Hepatocyte (in vitro differentiated cells): ENCODE data around the gene SHCBP1L. TPM values are rescaled to one million over a fixed set of nuclear protein-coding genes. Genes with fewer than 3 reads are reported as not detected.
A peak's percentile ranks its signal among the peaks of the same experiment; 100 is the strongest.

ENCODE experiments used
- DNase-seq: peaks from one replicate; pipeline ENCODE4 v3.0.0-alpha.2; 2016; ENCODE audit warnings: low spot score
- H2AFZ ChIP-seq: fragments of 200-600 bp; sonication (generic); 2 replicates; pipeline ENCODE4 v1.6.0; 2016; ENCODE audit warnings: antibody characterized with exemption, mild to moderate bottlenecking
- H3K27ac ChIP-seq: fragments of 200-600 bp; sonication (generic); 2 replicates; pipeline ENCODE4 v1.5.1; 2016; ENCODE audit warnings: mild to moderate bottlenecking
- H3K27me3 ChIP-seq: fragments of 200-600 bp; sonication (generic); 2 replicates; pipeline ENCODE4 v1.6.1; 2016
- H3K36me3 ChIP-seq: fragments of 200-600 bp; sonication (generic); replicated peaks from 2 replicates; pipeline ENCODE4 v1.5.1; 2016; ENCODE audit warnings: low read depth; ENCODE audit not compliant: insufficient read depth
- H3K4me1 ChIP-seq: fragments of 200-600 bp; sonication (generic); 2 replicates; pipeline ENCODE4 v1.5.1; 2016; ENCODE audit warnings: mild to moderate bottlenecking, moderate library complexity; ENCODE audit not compliant: insufficient read depth
- H3K4me2 ChIP-seq: fragments of 200-600 bp; sonication (generic); 2 replicates; pipeline ENCODE4 v1.6.0; 2016
- H3K4me3 ChIP-seq: fragments of 200-600 bp; sonication (generic); 2 replicates; pipeline ENCODE4 v1.5.1; 2016; ENCODE audit warnings: mild to moderate bottlenecking
- H3K79me2 ChIP-seq: fragments of 200-600 bp; sonication (generic); 2 replicates; pipeline ENCODE4 v1.6.0; 2017; ENCODE audit warnings: mild to moderate bottlenecking
- H3K9me2 ChIP-seq: fragments of 200-600 bp; sonication (generic); replicated peaks from 2 replicates; pipeline ENCODE4 v1.6.0; 2017; ENCODE audit warnings: mild to moderate bottlenecking; ENCODE audit not compliant: insufficient read depth
- H3K9me3 ChIP-seq: fragments of 200-600 bp; sonication (generic); 2 replicates; pipeline ENCODE4 v1.5.1; 2016; ENCODE audit warnings: low read depth, mild to moderate bottlenecking
- H4K20me1 ChIP-seq: fragments of 200-600 bp; sonication (generic); 2 replicates; pipeline ENCODE4 v1.6.0; 2016; ENCODE audit warnings: mild to moderate bottlenecking; ENCODE audit not compliant: insufficient read depth, poor library complexity, severe bottlenecking
- EZH2 ChIP-seq: fragments of 200-600 bp; sonication (generic); IDR thresholded peaks from 2 replicates; pipeline ENCODE4 v1.6.1; 2016; ENCODE audit warnings: antibody characterized with exemption, mild to moderate bottlenecking, borderline replicate concordance
- EZH2phosphoT487 ChIP-seq: fragments of 200-600 bp; sonication (generic); IDR thresholded peaks from one replicate; pipeline ENCODE4 v1.6.1; 2018; ENCODE audit warnings: antibody characterized with exemption, mild to moderate bottlenecking, low read depth, moderate library complexity; ENCODE audit not compliant: unreplicated experiment, severe bottlenecking
- WGBS: methylation state at CpG from one replicate; pipeline ENCODE4 v1.1.6; 2016; ENCODE audit warnings: low lambda C conversion rate; ENCODE audit errors: missing lambda C conversion rate; 5-methylcytosine and 5-hydroxymethylcytosine counted together
- polyA plus RNA-seq: library from polyadenylated mRNA; unstranded; fragments of >200 nt; fragmentation: Nextera tagmentation; extraction: Ambion mirVana; gene quantifications from 2 replicates; pipeline ENCODE4 v1.2.1, GENCODE V29; 2016
- total RNA-seq: library from RNA; depleted of rRNA; stranded (reverse); fragments of >200 nt; gene quantifications from 2 replicates; pipeline ENCODE4 v1.2.3, GENCODE V29; 2014
- TF ChIP-seq, protein P1 (sequence below): fragments of 200-600 bp; sonication (generic); IDR thresholded peaks from 2 replicates; pipeline ENCODE4 v1.5.1; 2016; ENCODE audit warnings: antibody characterized with exemption, mild to moderate bottlenecking; ENCODE audit not compliant: poor library complexity

The SHCBP1L gene
- total and polyA plus RNA-seq, 2 experiments from 2014 or later: not detected

DNA sequence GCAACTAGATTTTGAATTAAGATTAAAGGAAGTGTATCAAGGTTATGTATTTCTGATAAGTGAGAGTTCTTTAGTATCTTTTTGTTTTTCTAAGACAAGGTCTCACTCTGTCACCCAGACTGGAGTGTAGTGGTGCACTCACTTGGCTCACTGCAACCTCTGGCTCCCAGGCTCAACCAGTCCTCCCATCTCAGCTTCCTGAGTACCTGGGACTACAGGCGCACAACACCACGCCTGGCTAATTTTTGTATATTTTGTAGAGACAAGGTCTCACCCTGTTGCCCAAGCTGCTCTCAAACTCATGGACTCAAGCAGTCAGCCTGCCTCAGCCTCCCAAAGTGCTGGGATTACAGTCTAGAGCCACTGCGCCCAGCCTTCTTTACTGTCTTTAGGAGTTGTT, 80.1 kb downstream of the SHCBP1L start:
- no peaks in the 10 kb centered on the region for H3K9me3 ChIP-seq
- 100% methylated on average over 3 of the region's 3 CpGs for WGBS
- no peak for TF ChIP-seq EZH2phosphoT487
- TF ChIP-seq EZH2: no peak
- TF ChIP-seq, protein P1, sequence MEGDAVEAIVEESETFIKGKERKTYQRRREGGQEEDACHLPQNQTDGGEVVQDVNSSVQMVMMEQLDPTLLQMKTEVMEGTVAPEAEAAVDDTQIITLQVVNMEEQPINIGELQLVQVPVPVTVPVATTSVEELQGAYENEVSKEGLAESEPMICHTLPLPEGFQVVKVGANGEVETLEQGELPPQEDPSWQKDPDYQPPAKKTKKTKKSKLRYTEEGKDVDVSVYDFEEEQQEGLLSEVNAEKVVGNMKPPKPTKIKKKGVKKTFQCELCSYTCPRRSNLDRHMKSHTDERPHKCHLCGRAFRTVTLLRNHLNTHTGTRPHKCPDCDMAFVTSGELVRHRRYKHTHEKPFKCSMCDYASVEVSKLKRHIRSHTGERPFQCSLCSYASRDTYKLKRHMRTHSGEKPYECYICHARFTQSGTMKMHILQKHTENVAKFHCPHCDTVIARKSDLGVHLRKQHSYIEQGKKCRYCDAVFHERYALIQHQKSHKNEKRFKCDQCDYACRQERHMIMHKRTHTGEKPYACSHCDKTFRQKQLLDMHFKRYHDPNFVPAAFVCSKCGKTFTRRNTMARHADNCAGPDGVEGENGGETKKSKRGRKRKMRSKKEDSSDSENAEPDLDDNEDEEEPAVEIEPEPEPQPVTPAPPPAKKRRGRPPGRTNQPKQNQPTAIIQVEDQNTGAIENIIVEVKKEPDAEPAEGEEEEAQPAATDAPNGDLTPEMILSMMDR: no peak
- H3K36me3 ChIP-seq: peaks cover 8% of the 10 kb centered on the region
- no peaks in the 10 kb centered on the region for H3K27me3 ChIP-seq
- H3K4me1 ChIP-seq: no peaks in the 10 kb centered on the region
- H3K79me2 ChIP-seq: peaks cover 14% of the 10 kb centered on the region
- H3K27ac ChIP-seq: no peak overlapping the region
- no peak for DNase-seq
- no peak overlapping the region for H2AFZ ChIP-seq
- peaks cover 12% of the 10 kb centered on the region for H4K20me1 ChIP-seq
- H3K9me2 ChIP-seq: no peaks in the 10 kb centered on the region
- H3K4me3 ChIP-seq: no peak overlapping the region
- no peak overlapping the region for H3K4me2 ChIP-seq

DNA sequence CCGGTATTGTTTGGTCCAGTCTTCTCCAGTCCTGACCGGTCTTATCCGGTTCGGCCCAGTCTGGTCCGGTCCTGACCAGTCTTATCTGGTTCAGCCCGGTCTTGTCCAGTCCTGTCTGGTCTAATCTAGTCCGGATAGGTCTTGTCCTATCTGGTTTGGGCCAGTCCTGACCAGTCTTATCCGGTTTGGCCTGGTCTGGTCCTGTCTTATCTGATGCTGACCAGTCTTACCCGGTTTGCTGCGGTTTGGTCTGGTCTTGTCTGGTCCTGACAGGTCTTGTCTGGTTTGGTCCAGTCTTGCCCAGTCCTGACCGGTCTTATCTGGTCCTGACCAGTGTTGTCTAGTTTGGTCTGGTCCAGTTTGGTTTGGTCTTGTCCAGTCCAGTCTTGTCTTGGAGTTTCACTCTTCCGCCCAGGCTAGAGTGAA, 83.7 kb downstream of the SHCBP1L start:
- peak overlapping the region; percentile 42 for H3K27ac ChIP-seq
- no peaks in the 10 kb centered on the region for H3K9me2 ChIP-seq
- no peaks in the 10 kb centered on the region for H3K27me3 ChIP-seq
- peaks cover 14% of the 10 kb centered on the region for H3K79me2 ChIP-seq
- H3K4me1 ChIP-seq: no peaks in the 10 kb centered on the region
- H3K9me3 ChIP-seq: no peaks in the 10 kb centered on the region
- no peak overlapping the region for H2AFZ ChIP-seq
- peak; percentile 7 for DNase-seq
- H3K36me3 ChIP-seq: peaks cover 4% of the 10 kb centered on the region
- H3K4me3 ChIP-seq: no peak overlapping the region
- TF ChIP-seq, protein P1: no peak
- TF ChIP-seq EZH2phosphoT487: no peak
- no peak for TF ChIP-seq EZH2
- 99% methylated on average over 12 of the region's 12 CpGs for WGBS
- peaks cover 14% of the 10 kb centered on the region for H4K20me1 ChIP-seq
- no peak overlapping the region for H3K4me2 ChIP-seq

DNA sequence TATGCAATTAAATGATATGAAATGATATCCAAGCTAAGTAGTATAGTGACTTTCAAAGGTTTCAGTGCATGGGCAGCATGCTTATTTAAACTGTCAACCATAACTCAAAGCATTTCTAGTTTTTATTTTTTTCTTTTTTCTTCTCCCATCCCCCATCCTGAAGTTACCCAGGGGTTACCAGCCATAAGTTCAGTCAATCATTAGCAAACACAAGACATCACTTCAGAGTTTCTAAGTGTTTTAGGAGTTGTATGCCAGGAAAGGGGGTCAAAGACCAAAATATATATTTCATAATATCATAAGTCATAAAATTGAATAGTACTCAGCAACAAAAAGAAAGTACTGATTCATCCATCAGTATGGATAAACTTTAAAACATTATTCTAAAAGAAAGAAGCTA, 85.1 kb downstream of the SHCBP1L start:
- Histone ChIP-seq H3K36me3 (peaks cover 4% of the 10 kb centered on the region), H3K4me1 (no peaks in the 10 kb centered on the region), H3K79me2 (peaks cover 23% of the 10 kb centered on the region), H3K4me2 (no peak overlapping the region), H3K27me3 (no peaks in the 10 kb centered on the region), H4K20me1 (peaks cover 25% of the 10 kb centered on the region), H3K9me3 (no peaks in the 10 kb centered on the region), H3K4me3 (no peak overlapping the region), H3K27ac (no peak overlapping the region), H2AFZ (no peak overlapping the region), H3K9me2 (no peaks in the 10 kb centered on the region)
- TF ChIP-seq EZH2 (no peak), EZH2phosphoT487 (no peak)
- TF ChIP-seq, protein P1: no peak
- DNase-seq: no peak

DNA sequence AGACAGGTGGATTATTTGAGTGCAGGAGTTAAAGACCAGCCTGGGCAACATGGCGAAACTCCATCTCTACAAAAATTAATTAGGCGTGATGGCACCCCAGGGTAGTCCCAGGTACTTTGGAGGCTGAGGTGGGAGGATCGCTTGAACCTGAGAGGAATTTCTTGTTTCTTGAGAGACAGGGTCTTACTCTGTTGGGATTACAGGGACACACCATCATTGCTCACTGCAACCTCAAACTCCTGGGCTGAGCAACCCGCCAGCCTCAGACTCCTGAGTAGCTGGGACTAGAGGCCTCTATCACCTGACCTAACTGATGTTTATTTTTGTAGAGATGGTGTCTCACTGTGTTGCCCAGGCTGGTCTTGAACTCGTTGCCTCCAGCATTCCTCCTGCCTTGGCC, 89.0 kb downstream of the SHCBP1L start:
- no peaks in the 10 kb centered on the region for H3K4me1 ChIP-seq
- H3K36me3 ChIP-seq: peaks cover 19% of the 10 kb centered on the region
- DNase-seq: no peak
- no peak overlapping the region for H2AFZ ChIP-seq
- H3K9me2 ChIP-seq: no peaks in the 10 kb centered on the region
- TF ChIP-seq EZH2 (no peak), EZH2phosphoT487 (no peak)
- TF ChIP-seq, protein P1: no peak
- WGBS: 98% methylated on average over 5 of the region's 5 CpGs
- H3K9me3 ChIP-seq: no peaks in the 10 kb centered on the region
- peaks cover 48% of the 10 kb centered on the region for H3K79me2 ChIP-seq
- no peak overlapping the region for H3K27ac ChIP-seq
- H3K27me3 ChIP-seq: no peaks in the 10 kb centered on the region
- H4K20me1 ChIP-seq: peaks cover 22% of the 10 kb centered on the region
- H3K4me3 ChIP-seq: no peak overlapping the region
- no peak overlapping the region for H3K4me2 ChIP-seq
